ENCODE results near the gene PRKCZ.

- no peak for TF ChIP-seq CTCF (conservative IDR thresholded peaks at IDR 0.05 in 1 of 2, IDR thresholded peaks at IDR 0.05 in 1 of 2; ENCODE audit: low read depth in 1 of 2, low read length in 2 of 2)
- no peak for TF ChIP-seq EZH2 (IDR thresholded peaks at IDR 0.05; ENCODE audit: low read length, missing control alignments)
These were observed 130.4 kb downstream of the PRKCZ start for GRCh38 chr1:2180297-2181245.
